Astrocyte (in vitro differentiated cells and primary cell): Measurements from ENCODE around the gene RFTN1.

Experiments used
- CTCF ChIP-seq: IDR thresholded peaks from 2 replicates; pipeline ENCODE4 v1.5.1; 2011; ENCODE audit warnings: low read depth, mild to moderate bottlenecking, inconsistent platforms, low read length, moderate library complexity; ENCODE audit not compliant: insufficient read depth
- EZH2 ChIP-seq: IDR thresholded peaks from 2 replicates; pipeline ENCODE4 v1.6.1; 2012; ENCODE audit warnings: mild to moderate bottlenecking, low read length, inconsistent platforms; ENCODE audit not compliant: insufficient read depth

- TF ChIP-seq CTCF = no peak
- no peak for TF ChIP-seq EZH2
Observed at GRCh38 chr3:16423298-16423697, 90.2 kb downstream of the RFTN1 start.
